SK-N-SH treated with all-trans-retinoic acid at 6 μM for 48 hours (cell line): ENCODE measurements around the gene XRCC1.

Source experiments
- ARNTL ChIP-seq: fragments of 450-650 bp; formaldehyde crosslinking; IDR thresholded peaks from 2 replicates; pipeline ENCODE4 v1.5.0; 2020; ENCODE audit warnings: low read depth, mild to moderate bottlenecking, moderate library complexity, borderline replicate concordance
- CREB5 ChIP-seq: fragments of 250-450 bp; sonication (Bioruptor Pico); IDR thresholded peaks from 2 replicates; pipeline ENCODE4 v1.5.1; 2020; ENCODE audit warnings: low read depth, mild to moderate bottlenecking, moderate library complexity
- RARB ChIP-seq: fragments of 250-450 bp; sonication (Bioruptor Pico); IDR thresholded peaks from 2 replicates; pipeline ENCODE4 v1.8.0; 2021; ENCODE audit warnings: mild to moderate bottlenecking, moderate library complexity
- SNAI2 ChIP-seq: fragments of 250-450 bp; sonication (Bioruptor Pico); IDR thresholded peaks from 2 replicates; pipeline ENCODE4 v1.5.0; 2020; ENCODE audit warnings: mild to moderate bottlenecking, moderate library complexity
- TCF4 ChIP-seq: fragments of 250-450 bp; sonication (Bioruptor Pico); IDR thresholded peaks from 2 replicates; pipeline ENCODE4 v1.8.0; 2021; ENCODE audit warnings: mild to moderate bottlenecking, moderate library complexity, borderline replicate concordance
- ZC3H10 ChIP-seq: fragments of 250-450 bp; sonication (Bioruptor Pico); IDR thresholded peaks from 2 replicates; pipeline ENCODE4 v1.5.1; 2021; ENCODE audit warnings: mild to moderate bottlenecking, moderate library complexity
- ZFP3 ChIP-seq: fragments of 250-450 bp; sonication (Bioruptor Pico); IDR thresholded peaks from 2 replicates; pipeline ENCODE4 v1.5.0; 2020; ENCODE audit warnings: mild to moderate bottlenecking, moderate library complexity
- ZFP30 ChIP-seq: fragments of 450-650 bp; formaldehyde crosslinking; IDR thresholded peaks from 2 replicates; pipeline ENCODE4 v1.5.0; 2022; ENCODE audit warnings: mild to moderate bottlenecking, moderate library complexity
- ZNF8 ChIP-seq: fragments of 450-650 bp; formaldehyde crosslinking; IDR thresholded peaks from 2 replicates; pipeline ENCODE4 v1.5.0; 2020; ENCODE audit warnings: mild to moderate bottlenecking, moderate library complexity

- TF ChIP-seq ARNTL (CRISPR knock-in tag) = no peak
- TF ChIP-seq ZFP3 (CRISPR knock-in tag) = no peak
- TF ChIP-seq ZNF8 (CRISPR knock-in tag) = no peak
- no peak for TF ChIP-seq ZFP30 (CRISPR knock-in tag)
- TF ChIP-seq ZC3H10 (CRISPR knock-in tag) = no peak
- TF ChIP-seq CREB5 = no peak
- TF ChIP-seq SNAI2 (CRISPR knock-in tag) = no peak
- TF ChIP-seq RARB (CRISPR knock-in tag) = no peak
- no peak for TF ChIP-seq TCF4 (CRISPR knock-in tag)
These were observed 30.7 kb upstream of the XRCC1 start for GRCh38 chr19:43605875-43606568.
